Uterus (tissue), 2 donors: Measurements from ENCODE around the gene GHRH.

Experiments used
- CTCF ChIP-seq, 4 experiments: fragments of 200-600 bp in 2 of 4; fragments of 450-650 bp in 2 of 4; sonication (generic) in 2 of 4; IDR thresholded peaks; one replicate each; pipeline ENCODE4 v1.5.1; 2016 to 2019; ENCODE audit warnings: antibody characterized with exemption in 4 of 4, mild to moderate bottlenecking in 2 of 4, moderate library complexity in 1 of 4
- POLR2A ChIP-seq, 2 donors: fragments of 450-650 bp; IDR thresholded peaks; one replicate each; pipeline ENCODE4 v1.6.1; 2016; ENCODE audit warnings: antibody characterized with exemption in 2 of 2, mild to moderate bottlenecking in 1 of 2, moderate library complexity in 1 of 2

- TF ChIP-seq POLR2A (IDR thresholded peaks at IDR 0.05) (no peak), CTCF (IDR thresholded peaks at IDR 0.05) (no peak)
Measured at GRCh38 chr20:37253087-37253486, 8.5 kb downstream of the GHRH start.
